A673 (cell line): ENCODE results near the gene UNC13C. TPM values are rescaled to one million over a fixed set of nuclear protein-coding genes. Genes with fewer than 3 reads are reported as not detected.
A peak's percentile ranks its signal among the peaks of the same experiment; 100 is the strongest.

Experiments
- BruUV-seq: library from RNA; stranded (reverse); fragments of 400-500 nt; replicated peaks from 2 replicates; lab custom pipeline; 2021; lab: Mats Ljungman, UMichigan
- CTCF ChIA-PET: fragments of 300-600 bp; sonication (Branson Sonifier 250); formaldehyde crosslinking; loops from one replicate; lab custom pipeline; 2022; ENCODE audit warnings: antibody characterized with exemption; lab: Charles Lee
- POLR2A ChIA-PET: fragments of 300-600 bp; sonication (Branson Sonifier 250); formaldehyde crosslinking; loops from one replicate; lab custom pipeline; 2022; ENCODE audit warnings: antibody characterized with exemption; ENCODE audit not compliant: low non-redundant PET; lab: Charles Lee
- DNase-seq: peaks from one replicate; pipeline ENCODE4 v3.0.0-alpha.2; 2015; ENCODE audit warnings: low spot score
- H3K27ac ChIP-seq: fragments of 200-600 bp; sonication (generic); 2 replicates; pipeline ENCODE4 v1.5.1; 2016; ENCODE audit warnings: mixed run types, low read depth, mild to moderate bottlenecking, mixed read lengths, antibody characterized with exemption, low read length; ENCODE audit not compliant: poor library complexity, severe bottlenecking
- H3K27me3 ChIP-seq: fragments of 200-600 bp; sonication (generic); replicated peaks from 2 replicates; pipeline ENCODE4 v1.6.1; 2017; ENCODE audit warnings: mixed run types, low read depth, mild to moderate bottlenecking, mixed read lengths, antibody characterized with exemption, low read length; ENCODE audit not compliant: insufficient read depth, poor library complexity
- H3K36me3 ChIP-seq: fragments of 200-600 bp; sonication (generic); 2 replicates; pipeline ENCODE4 v1.6.1; 2016; ENCODE audit warnings: mixed run types, mild to moderate bottlenecking, mixed read lengths, antibody characterized with exemption, low read length; ENCODE audit not compliant: insufficient read depth, poor library complexity, severe bottlenecking
- H3K4me1 ChIP-seq: fragments of 200-600 bp; sonication (generic); 2 replicates; pipeline ENCODE4 v1.6.1; 2017; ENCODE audit warnings: mixed run types, mild to moderate bottlenecking, mixed read lengths, antibody characterized with exemption, low read length; ENCODE audit not compliant: insufficient read depth, poor library complexity, severe bottlenecking
- H3K4me3 ChIP-seq: fragments of 200-600 bp; sonication (generic); 2 replicates; pipeline ENCODE4 v1.5.1; 2016; ENCODE audit warnings: low read depth, mixed run types, mild to moderate bottlenecking, mixed read lengths, low read length; ENCODE audit not compliant: poor library complexity, severe bottlenecking
- H3K9me3 ChIP-seq: fragments of 200-600 bp; sonication (generic); 2 replicates; pipeline ENCODE4 v1.6.1; 2016; ENCODE audit warnings: mixed run types, low read depth, mild to moderate bottlenecking, mixed read lengths, antibody characterized with exemption, low read length; ENCODE audit not compliant: poor library complexity, severe bottlenecking
- EZH2 ChIP-seq: fragments of 200-600 bp; sonication (generic); IDR thresholded peaks from 2 replicates; pipeline ENCODE4 v1.6.1; 2017; ENCODE audit warnings: borderline replicate concordance, low read depth, mild to moderate bottlenecking, mixed read lengths, antibody characterized with exemption, low read length; ENCODE audit not compliant: poor library complexity, severe bottlenecking
- intact Hi-C: fragments of 100-400 bp; cut with micrococcal nuclease; formaldehyde crosslinking; loops from one replicate; pipeline ENCODE4 v1.10.0; 2022; ENCODE audit not compliant: unreplicated experiment
- total RNA-seq: library from RNA; stranded (reverse); gene quantifications from 2 replicates; pipeline ENCODE4 v1.2.3, GENCODE V29; 2021
- TF ChIP-seq, protein P1 (sequence below): fragments of 300-800, 200-600 bp; sonication (generic); conservative IDR thresholded peaks from 2 replicates; pipeline ENCODE4 v1.5.1; 2017; ENCODE audit warnings: low read depth, mild to moderate bottlenecking, antibody characterized with exemption, low read length, moderate library complexity, mixed read lengths

The UNC13C gene
- total RNA-seq, 1 experiment from 2014 or later, result not detected

DNA sequence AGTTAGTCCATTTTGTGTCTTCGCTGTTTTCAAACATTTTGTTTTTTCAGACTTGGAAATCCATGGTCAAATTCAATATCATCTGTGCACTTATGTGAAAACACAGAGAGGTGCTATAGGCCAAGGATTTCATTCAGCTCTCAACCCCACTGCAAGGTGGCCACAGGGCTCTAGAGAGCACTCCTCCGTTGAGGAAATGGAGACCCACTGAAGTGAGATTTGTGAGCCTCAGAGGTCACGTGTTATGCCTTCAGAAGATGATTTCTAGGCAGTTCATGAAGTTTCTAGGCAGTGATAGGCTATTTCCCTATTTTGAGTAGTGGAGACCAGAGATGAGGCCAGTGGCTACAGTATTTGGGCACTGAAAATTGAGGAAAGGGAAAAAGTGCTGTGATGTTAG, 88.2 kb downstream of the UNC13C start:
- DNase-seq, result no peak
- BruUV-seq, result no TSS peak
- Histone ChIP-seq H3K27ac (no peak overlapping the region), H3K4me1 (no peaks in the 10 kb centered on the region), H3K36me3 (no peaks in the 10 kb centered on the region), H3K4me3 (no peak overlapping the region), H3K27me3 (no peaks in the 10 kb centered on the region), H3K9me3 (peaks cover 4% of the 10 kb centered on the region)
- intact Hi-C loops, result no loop called here
- CTCF ChIA-PET, result no interaction called here
- TF ChIP-seq, protein P1, sequence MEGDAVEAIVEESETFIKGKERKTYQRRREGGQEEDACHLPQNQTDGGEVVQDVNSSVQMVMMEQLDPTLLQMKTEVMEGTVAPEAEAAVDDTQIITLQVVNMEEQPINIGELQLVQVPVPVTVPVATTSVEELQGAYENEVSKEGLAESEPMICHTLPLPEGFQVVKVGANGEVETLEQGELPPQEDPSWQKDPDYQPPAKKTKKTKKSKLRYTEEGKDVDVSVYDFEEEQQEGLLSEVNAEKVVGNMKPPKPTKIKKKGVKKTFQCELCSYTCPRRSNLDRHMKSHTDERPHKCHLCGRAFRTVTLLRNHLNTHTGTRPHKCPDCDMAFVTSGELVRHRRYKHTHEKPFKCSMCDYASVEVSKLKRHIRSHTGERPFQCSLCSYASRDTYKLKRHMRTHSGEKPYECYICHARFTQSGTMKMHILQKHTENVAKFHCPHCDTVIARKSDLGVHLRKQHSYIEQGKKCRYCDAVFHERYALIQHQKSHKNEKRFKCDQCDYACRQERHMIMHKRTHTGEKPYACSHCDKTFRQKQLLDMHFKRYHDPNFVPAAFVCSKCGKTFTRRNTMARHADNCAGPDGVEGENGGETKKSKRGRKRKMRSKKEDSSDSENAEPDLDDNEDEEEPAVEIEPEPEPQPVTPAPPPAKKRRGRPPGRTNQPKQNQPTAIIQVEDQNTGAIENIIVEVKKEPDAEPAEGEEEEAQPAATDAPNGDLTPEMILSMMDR, result no peak
- no peak for TF ChIP-seq EZH2
- POLR2A ChIA-PET, result no interaction called here

DNA sequence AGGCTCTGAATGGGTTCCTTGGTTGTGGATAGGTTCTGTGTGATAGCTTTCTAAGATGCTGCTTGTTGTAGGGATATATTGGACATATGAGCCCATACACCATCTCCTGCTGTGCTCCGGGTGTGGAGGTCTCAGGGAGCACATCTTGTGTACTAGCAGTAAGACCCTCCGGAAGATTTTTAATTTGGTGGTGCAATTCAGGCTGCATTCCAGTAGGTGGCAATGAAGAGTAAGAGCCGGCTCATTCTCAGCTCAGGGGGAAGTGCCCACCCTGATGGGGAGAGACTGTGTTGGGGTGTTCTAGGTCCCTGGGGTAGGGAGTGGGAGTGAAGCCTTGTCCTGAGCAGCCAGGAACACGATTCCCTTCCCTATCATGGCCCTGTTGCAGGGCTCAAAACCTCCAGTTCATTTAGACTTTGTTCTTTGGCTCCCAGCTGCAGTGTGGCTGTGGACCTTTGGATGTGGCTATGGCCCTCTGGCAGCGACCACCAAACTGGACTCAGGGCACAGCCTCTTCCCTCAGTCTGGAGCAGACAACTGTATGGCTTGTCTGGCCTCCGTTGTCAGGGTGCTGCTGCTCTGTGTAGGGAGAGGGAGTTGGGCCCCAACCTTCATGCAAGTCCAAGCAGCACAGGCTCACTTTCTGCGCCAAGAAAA, 104.7 kb downstream of the UNC13C start:
- POLR2A ChIA-PET, result no interaction called here
- no peaks in the 10 kb centered on the region for H3K36me3 ChIP-seq
- no peak overlapping the region for H3K27ac ChIP-seq
- H3K9me3 ChIP-seq, result no peaks in the 10 kb centered on the region
- no peak for TF ChIP-seq EZH2
- TF ChIP-seq, protein P1, result peak; percentile 75
- intact Hi-C loops, result loop anchor here (10.0 kb wide), 2 partner anchors 1022 to 1082 kb away; no protein-coding TSS in a partner anchor
- CTCF ChIA-PET, result no interaction called here
- peak; percentile 37 for DNase-seq
- no TSS peak for BruUV-seq
- H3K27me3 ChIP-seq, result no peaks in the 10 kb centered on the region
- no peak overlapping the region for H3K4me3 ChIP-seq
- no peaks in the 10 kb centered on the region for H3K4me1 ChIP-seq

DNA sequence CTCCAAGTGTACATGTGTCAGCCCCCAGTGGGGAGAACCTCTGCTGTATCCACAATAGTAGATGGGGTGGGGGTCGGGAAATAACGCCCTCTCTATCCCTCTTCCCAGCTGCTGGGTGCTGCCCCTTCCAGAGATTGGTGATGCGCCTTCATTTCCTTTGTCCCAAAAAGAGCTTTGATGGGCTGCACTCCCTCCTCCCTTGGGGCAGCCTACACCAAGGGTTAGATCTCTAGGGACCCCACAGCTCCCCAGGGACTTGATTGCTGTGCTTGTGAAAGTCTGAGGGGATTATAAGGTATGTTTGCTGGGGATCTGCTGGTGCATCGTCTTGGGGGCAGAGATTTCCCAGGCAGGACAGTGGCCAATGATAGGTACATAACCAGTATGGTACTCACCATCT, 105.3 kb downstream of the UNC13C start:
- intact Hi-C loops, result loop anchor here (10.0 kb wide), 2 partner anchors 1021 to 1081 kb away; no protein-coding TSS in a partner anchor
- no peak overlapping the region for H3K27ac ChIP-seq

More for the DNA sequence above, 105.3 kb downstream of the UNC13C start:
- H3K4me1 ChIP-seq, result no peaks in the 10 kb centered on the region
- H3K36me3 ChIP-seq, result no peaks in the 10 kb centered on the region
- BruUV-seq, result no TSS peak
- H3K9me3 ChIP-seq, result no peaks in the 10 kb centered on the region
- ChIA-PET POLR2A (no interaction called here), CTCF (no interaction called here)
- no peak for DNase-seq
- no peak overlapping the region for H3K4me3 ChIP-seq
- TF ChIP-seq, protein P1, result no peak
- TF ChIP-seq EZH2, result no peak
- H3K27me3 ChIP-seq, result no peaks in the 10 kb centered on the region
